ENCODE measurements around the gene CSHL1.
"Not testable (repeated sequence)": the region's sequence is repeated elsewhere in the genome, so short reads cannot be mapped to it uniquely, and the experiment has no call there.

The CSHL1 gene

GRCh38 chr17:63866625-63867024 is 44.4 kb downstream of the CSHL1 start:
- DNase-seq (ENCODE audit: low read depth); H3K4me3 ChIP-seq (ENCODE audit: low read depth, low read length): not testable (repeated sequence)
